Measurements from ENCODE around the gene TENM3. TPM values are rescaled to one million over a fixed set of nuclear protein-coding genes. Genes with fewer than 3 reads are reported as not detected.

TENM3 gene
- total RNA-seq, 1 donor from 2014 or later: 124 TPM

DNA sequence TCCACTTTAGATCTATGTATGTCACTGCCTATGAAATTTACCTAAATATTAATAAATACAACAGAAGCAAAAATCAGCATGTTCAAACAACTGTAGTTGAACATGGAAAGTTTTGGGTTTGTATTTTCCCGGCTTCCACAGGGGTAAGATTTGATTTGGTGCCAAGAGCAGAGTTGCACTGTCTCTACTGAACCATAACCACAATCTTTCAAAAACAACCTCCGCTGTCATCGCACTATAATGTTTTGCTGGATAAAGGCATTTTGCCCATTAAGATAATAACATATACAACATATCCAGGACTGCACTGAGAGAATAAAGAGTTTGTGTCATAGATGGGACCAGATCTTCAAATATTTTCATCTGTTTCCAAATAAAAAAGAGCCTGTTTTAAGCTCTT, 94.9 kb downstream of the TENM3 start:
- Mint-ChIP-seq H3K27me3 (ENCODE audit: unreplicated experiment) (no peaks in the 10 kb centered on the region), H3K4me1 (ENCODE audit: low read depth, unreplicated experiment) (no peaks in the 10 kb centered on the region), H3K4me3 (ENCODE audit: unreplicated experiment) (no peak overlapping the region), H3K27ac (ENCODE audit: unreplicated experiment) (no peak overlapping the region), H3K9me3 (ENCODE audit: unreplicated experiment) (no peaks in the 10 kb centered on the region), H3K36me3 (ENCODE audit: unreplicated experiment) (no peaks in the 10 kb centered on the region)
- no peak for DNase-seq
- TF ChIP-seq, protein P1, sequence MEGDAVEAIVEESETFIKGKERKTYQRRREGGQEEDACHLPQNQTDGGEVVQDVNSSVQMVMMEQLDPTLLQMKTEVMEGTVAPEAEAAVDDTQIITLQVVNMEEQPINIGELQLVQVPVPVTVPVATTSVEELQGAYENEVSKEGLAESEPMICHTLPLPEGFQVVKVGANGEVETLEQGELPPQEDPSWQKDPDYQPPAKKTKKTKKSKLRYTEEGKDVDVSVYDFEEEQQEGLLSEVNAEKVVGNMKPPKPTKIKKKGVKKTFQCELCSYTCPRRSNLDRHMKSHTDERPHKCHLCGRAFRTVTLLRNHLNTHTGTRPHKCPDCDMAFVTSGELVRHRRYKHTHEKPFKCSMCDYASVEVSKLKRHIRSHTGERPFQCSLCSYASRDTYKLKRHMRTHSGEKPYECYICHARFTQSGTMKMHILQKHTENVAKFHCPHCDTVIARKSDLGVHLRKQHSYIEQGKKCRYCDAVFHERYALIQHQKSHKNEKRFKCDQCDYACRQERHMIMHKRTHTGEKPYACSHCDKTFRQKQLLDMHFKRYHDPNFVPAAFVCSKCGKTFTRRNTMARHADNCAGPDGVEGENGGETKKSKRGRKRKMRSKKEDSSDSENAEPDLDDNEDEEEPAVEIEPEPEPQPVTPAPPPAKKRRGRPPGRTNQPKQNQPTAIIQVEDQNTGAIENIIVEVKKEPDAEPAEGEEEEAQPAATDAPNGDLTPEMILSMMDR (IDR thresholded peaks at IDR 0.05; ENCODE audit: partially characterized antibody, unreplicated experiment): no peak

DNA sequence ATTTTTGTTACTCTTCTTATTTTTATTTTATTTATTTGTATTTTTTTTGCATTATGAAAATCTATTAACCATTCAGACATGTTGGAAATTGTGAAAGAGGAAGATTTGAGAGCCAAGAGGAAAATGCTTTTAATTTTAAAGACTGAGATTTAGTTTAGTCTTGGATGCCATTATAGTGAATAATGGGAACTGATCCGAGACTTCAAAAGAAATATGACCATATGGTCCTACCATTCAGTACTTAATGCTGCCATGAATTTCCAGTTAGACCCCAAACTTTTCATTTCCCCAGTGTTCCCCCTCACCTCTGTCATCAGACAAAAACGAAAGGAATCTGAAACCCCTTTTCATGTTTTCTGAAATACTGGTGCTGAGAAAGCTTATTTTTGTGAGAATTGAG, 95.5 kb downstream of the TENM3 start:
- H3K27me3 Mint-ChIP-seq (ENCODE audit: unreplicated experiment): no peaks in the 10 kb centered on the region
- DNase-seq: no peak
- no peak overlapping the region for H3K27ac Mint-ChIP-seq (ENCODE audit: unreplicated experiment)
- no peaks in the 10 kb centered on the region for H3K4me1 Mint-ChIP-seq (ENCODE audit: low read depth, unreplicated experiment)
- no peaks in the 10 kb centered on the region for H3K36me3 Mint-ChIP-seq (ENCODE audit: unreplicated experiment)
- TF ChIP-seq, protein P1 (IDR thresholded peaks at IDR 0.05; ENCODE audit: partially characterized antibody, unreplicated experiment): no peak
- H3K9me3 Mint-ChIP-seq (ENCODE audit: unreplicated experiment): no peaks in the 10 kb centered on the region
- H3K4me3 Mint-ChIP-seq (ENCODE audit: unreplicated experiment): no peak overlapping the region

DNA sequence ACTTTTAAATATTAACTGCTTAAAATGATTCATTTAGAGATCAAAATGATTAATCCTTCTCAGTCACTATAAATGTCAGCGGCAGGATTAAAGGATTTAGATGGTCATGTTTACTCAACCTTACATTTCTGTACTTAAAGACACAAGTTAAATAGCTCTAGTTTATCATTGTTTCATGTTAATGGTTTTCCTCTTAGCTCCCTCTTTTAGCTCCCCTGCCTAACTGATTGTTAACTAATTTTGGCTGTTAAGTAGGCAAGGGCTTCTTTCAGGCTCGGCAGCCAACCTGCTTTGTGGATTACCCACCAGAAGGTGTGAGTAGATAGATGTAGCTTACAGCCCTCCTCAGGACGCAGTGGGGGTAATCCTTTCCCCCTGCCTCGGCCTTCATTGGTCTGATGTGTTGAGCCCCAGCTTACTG, 96.0 kb downstream of the TENM3 start:
- H3K4me1 Mint-ChIP-seq (ENCODE audit: low read depth, unreplicated experiment): peaks cover under 1% of the 10 kb centered on the region
- no peaks in the 10 kb centered on the region for H3K27me3 Mint-ChIP-seq (ENCODE audit: unreplicated experiment)
- H3K36me3 Mint-ChIP-seq (ENCODE audit: unreplicated experiment): no peaks in the 10 kb centered on the region
- no peaks in the 10 kb centered on the region for H3K9me3 Mint-ChIP-seq (ENCODE audit: unreplicated experiment)
- no peak overlapping the region for H3K4me3 Mint-ChIP-seq (ENCODE audit: unreplicated experiment)
- no peak overlapping the region for H3K27ac Mint-ChIP-seq (ENCODE audit: unreplicated experiment)
- TF ChIP-seq, protein P1 (IDR thresholded peaks at IDR 0.05; ENCODE audit: partially characterized antibody, unreplicated experiment): no peak
- no peak for DNase-seq

DNA sequence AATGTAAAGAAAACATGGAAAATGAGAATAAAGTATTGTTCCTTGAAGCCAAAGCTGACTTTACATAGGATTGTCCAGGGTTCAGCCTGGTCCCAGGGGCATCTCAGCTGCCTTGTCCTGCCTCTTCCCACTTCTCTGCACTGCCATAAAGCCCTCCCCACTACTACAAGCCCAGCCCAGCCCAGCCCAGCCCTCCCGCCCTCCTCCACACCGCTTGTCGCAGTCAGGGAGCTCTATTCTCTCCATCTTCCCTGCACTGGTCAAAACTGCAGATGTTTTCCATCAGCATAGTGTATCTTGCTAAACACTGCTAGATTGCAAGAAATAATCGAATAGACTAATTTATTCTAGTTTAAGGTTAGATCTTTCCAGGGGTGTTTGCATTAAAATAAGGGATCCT, 100.3 kb downstream of the TENM3 start:
- DNase-seq: no peak
- Mint-ChIP-seq H3K27me3 (ENCODE audit: unreplicated experiment) (no peaks in the 10 kb centered on the region), H3K4me1 (ENCODE audit: low read depth, unreplicated experiment) (peaks cover 7% of the 10 kb centered on the region), H3K36me3 (ENCODE audit: unreplicated experiment) (no peaks in the 10 kb centered on the region), H3K9me3 (ENCODE audit: unreplicated experiment) (no peaks in the 10 kb centered on the region), H3K27ac (ENCODE audit: unreplicated experiment) (no peak overlapping the region), H3K4me3 (ENCODE audit: unreplicated experiment) (no peak overlapping the region)
- TF ChIP-seq, protein P1 (IDR thresholded peaks at IDR 0.05; ENCODE audit: partially characterized antibody, unreplicated experiment): no peak

DNA sequence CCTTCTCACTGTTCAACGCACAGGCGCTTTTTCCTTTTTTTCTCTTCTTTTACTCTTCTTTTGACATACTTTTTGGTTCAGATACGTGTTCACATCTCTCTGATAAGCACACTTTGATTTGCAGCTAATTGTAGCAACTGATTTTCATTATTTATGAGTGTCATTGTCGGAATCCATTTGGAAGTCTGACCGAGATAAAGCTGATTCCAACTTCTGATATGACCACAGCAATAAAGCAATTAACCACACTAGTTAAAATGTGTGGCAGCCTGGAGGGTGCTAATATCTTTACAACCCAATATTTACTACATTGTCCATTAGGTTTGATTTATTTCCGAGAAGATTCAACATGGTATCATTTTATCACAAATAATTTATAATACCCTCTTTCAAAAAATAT, 101.8 kb downstream of the TENM3 start:
- Mint-ChIP-seq H3K4me1 (ENCODE audit: low read depth, unreplicated experiment) (peaks cover 7% of the 10 kb centered on the region), H3K4me3 (ENCODE audit: unreplicated experiment) (no peak overlapping the region), H3K27me3 (ENCODE audit: unreplicated experiment) (no peaks in the 10 kb centered on the region), H3K36me3 (ENCODE audit: unreplicated experiment) (no peaks in the 10 kb centered on the region), H3K9me3 (ENCODE audit: unreplicated experiment) (no peaks in the 10 kb centered on the region), H3K27ac (ENCODE audit: unreplicated experiment) (no peak overlapping the region)
- DNase-seq: no peak
- TF ChIP-seq, protein P1 (IDR thresholded peaks at IDR 0.05; ENCODE audit: partially characterized antibody, unreplicated experiment): no peak

Data from glutamatergic neuron (in vitro differentiated cells).